GM12874 (cell line): ENCODE results near the gene AFAP1L2.

ENCODE experiments used
- CTCF ChIP-seq: IDR thresholded peaks from 2 replicates; pipeline ENCODE4 v1.5.1; 2011; ENCODE audit warnings: low read depth, mild to moderate bottlenecking, control low read depth, low read length, moderate library complexity; ENCODE audit not compliant: insufficient read depth

AFAP1L2 gene

GRCh38 chr10:114357515-114357996 lies 46.7 kb downstream of the AFAP1L2 start:
- TF ChIP-seq CTCF, result no peak

DNA sequence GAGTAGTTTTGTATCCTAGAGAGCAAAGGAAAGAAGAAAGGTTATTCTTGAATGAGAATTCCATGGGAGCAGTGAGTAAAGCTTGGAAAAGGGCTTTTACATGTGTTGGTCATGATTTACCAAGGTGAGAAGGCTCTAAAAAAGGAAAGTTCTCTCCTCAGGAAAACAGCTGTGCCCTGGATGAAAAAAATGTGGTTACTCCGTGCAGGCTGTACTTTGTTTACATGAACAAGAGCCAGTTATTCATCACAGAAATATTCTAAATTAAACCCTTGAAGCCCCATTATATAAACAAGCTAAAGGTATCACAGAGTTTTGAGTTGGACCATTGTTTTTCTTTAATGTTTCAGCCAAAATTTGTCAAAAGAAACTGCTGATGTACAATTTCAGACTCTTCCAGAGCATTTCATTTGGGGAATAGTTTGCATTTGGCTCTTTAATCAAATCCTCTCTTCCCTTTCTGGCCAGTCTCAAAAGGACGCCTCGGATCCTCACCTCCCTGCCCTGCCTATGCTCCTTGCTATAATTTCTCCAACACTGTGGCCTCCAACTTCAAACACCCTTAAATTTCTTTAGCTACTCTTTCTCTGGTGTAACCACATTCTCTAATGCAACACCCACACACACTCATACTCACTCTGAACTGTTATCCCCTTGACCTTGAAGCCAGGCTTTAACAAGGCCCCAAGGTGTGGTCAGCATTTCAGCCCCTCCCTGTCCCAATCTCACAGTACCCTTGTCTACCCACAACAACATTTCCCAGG lies 47.4 kb downstream of the AFAP1L2 start:
- TF ChIP-seq CTCF, result no peak

- no peak for TF ChIP-seq CTCF
Measured at GRCh38 chr10:114356126-114356525, 48.2 kb downstream of the AFAP1L2 start.

- TF ChIP-seq CTCF, result no peak
Measured at GRCh38 chr10:114353383-114353782, 50.9 kb downstream of the AFAP1L2 start.

DNA sequence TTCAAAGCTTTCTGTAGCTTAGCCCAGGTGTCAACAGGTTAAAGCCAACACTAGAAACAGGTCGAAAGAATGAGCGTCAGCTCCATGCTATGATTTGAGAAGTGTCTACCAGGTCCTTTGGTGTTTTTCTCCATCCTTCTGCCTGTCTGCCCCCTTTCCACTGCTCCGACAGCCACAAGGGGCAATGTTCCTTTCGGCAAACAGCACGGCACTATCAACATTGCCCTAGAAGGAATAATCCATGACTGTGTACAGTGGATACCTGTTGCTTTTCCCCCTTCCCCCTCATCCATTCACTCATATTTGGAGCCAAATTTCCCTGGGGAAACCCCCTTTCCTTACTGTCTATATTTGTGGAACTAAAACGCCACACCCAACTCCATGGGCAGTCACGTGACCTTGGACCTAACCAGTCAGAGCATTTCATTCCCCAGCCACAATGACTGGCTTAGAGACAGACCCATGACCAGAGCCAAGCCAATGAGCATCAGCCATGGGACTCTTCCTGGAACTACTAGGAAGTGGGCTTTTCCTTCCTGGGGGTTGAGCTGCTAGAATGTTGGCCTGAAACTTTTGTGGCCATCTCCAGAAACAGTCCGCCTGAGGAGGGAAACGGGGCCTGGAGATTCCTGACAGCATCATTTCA lies 51.5 kb downstream of the AFAP1L2 start:
- no peak for TF ChIP-seq CTCF

- no peak for TF ChIP-seq CTCF
Measured at GRCh38 chr10:114350751-114351150, 53.6 kb downstream of the AFAP1L2 start.

GRCh38 chr10:114349522-114350215 lies 54.6 kb downstream of the AFAP1L2 start:
- TF ChIP-seq CTCF, result no peak
